ENCODE measurements around the gene EVI5.
A peak's percentile ranks its signal among the peaks of the same experiment; 100 is the strongest.

EVI5 gene

GRCh38 chr1:92487078-92487605 is 297.8 kb downstream of the EVI5 start:
- Histone ChIP-seq H3K9me3 (replicated peaks in 1 of 11) (0 out of 22 replicates have a peak, but pooled peaks cover 0 to 2% (median 0%) of the 10 kb centered on the region in 11 experiments), H3K9ac (peak overlapping the region in 10 of 11 experiments; percentile 57 to 93 (median 90); a peak in 19 of 22 replicates), H4K20me1 (peaks cover 0 to 17% (median 12%) of the 10 kb centered on the region in 11 experiments; a peak in 8 of 22 replicates), H3K4me3 (peak overlapping the region; percentile 68 to 90 (median 76)), H3K27me3 (peaks cover 14 to 52% (median 15%) of the 10 kb centered on the region in 11 experiments; a peak in 19 of 22 replicates), H3K27ac (peak overlapping the region in 8 of 11 experiments; percentile 84 to 94 (median 93); a peak in 16 of 22 replicates), H3K4me2 (peak overlapping the region; percentile 87 to 100 (median 99)), H3K36me3 (peaks cover 0 to 4% (median 0%) of the 10 kb centered on the region in 11 experiments; a peak in 5 of 22 replicates), H3K4me1 (peaks cover 14 to 42% (median 31%) of the 10 kb centered on the region in 10 experiments; a peak in 18 of 20 replicates)
- TF ChIP-seq Cebpa-rat (IDR thresholded peaks at IDR 0.05) = no peak

GRCh38 chr1:92486251-92487077 is 298.4 kb downstream of the EVI5 start, which contains the start of gene GFI1:
Gene GFI1 (minus strand): TSS chr1:92486925. CDS start chr1:92483487, 3,438 bp downstream.
- H4K20me1 ChIP-seq = peaks cover 0 to 19% (median 14%) of the 10 kb centered on the region in 11 experiments; a peak in 8 of 22 replicates
- H3K9me3 ChIP-seq (replicated peaks in 1 of 11) = peaks cover 0 to 8% (median under 1%) of the 10 kb centered on the region in 11 experiments; a peak in 11 of 22 replicates
- H3K4me2 ChIP-seq = peak within 1 kb of the TSS; percentile 97 to 100 (median 99)
- H3K4me1 ChIP-seq = peaks cover 14 to 48% (median 35%) of the 10 kb centered on the region in 10 experiments; a peak in 18 of 20 replicates
- TF ChIP-seq Cebpa-rat (IDR thresholded peaks at IDR 0.05) = no peak
- H3K4me3 ChIP-seq = peak within 1 kb of the TSS; percentile 68 to 90 (median 76)
- peaks cover 0 to 10% (median 6%) of the 10 kb centered on the region in 11 experiments; a peak in 18 of 22 replicates for H3K36me3 ChIP-seq
- peak within 1 kb of the TSS; percentile 70 to 93 (median 89) for H3K9ac ChIP-seq
- peak within 1 kb of the TSS in 10 of 11 experiments; percentile 20 to 94 (median 92); a peak in 19 of 22 replicates for H3K27ac ChIP-seq
- peaks cover 16 to 58% (median 20%) of the 10 kb centered on the region in 11 experiments; a peak in 19 of 22 replicates for H3K27me3 ChIP-seq

- TF ChIP-seq Cebpa-rat (IDR thresholded peaks at IDR 0.05) = no peak
- Histone ChIP-seq H4K20me1 (peaks cover 0 to 19% (median 14%) of the 10 kb centered on the region in 11 experiments; a peak in 8 of 22 replicates), H3K27ac (peak overlapping the region in 10 of 11 experiments; percentile 20 to 94 (median 92); a peak in 19 of 22 replicates), H3K27me3 (peaks cover 16 to 59% (median 20%) of the 10 kb centered on the region in 11 experiments; a peak in 19 of 22 replicates), H3K9ac (peak overlapping the region; percentile 70 to 93 (median 89)), H3K4me1 (peaks cover 14 to 48% (median 35%) of the 10 kb centered on the region in 10 experiments; a peak in 18 of 20 replicates), H3K36me3 (peaks cover 0 to 19% (median 14%) of the 10 kb centered on the region in 11 experiments; a peak in 18 of 22 replicates), H3K4me2 (peak overlapping the region; percentile 97 to 100 (median 99)), H3K4me3 (peak overlapping the region; percentile 68 to 90 (median 76)), H3K9me3 (replicated peaks in 1 of 11) (peaks cover 0 to 16% (median 9%) of the 10 kb centered on the region in 11 experiments; a peak in 14 of 22 replicates)
Observed at GRCh38 chr1:92485381-92486250, 299.3 kb downstream of the EVI5 start.

- Histone ChIP-seq H3K4me3 (peak overlapping the region; percentile 68 to 90 (median 76)), H3K27me3 (peaks cover 16 to 59% (median 20%) of the 10 kb centered on the region in 11 experiments; a peak in 19 of 22 replicates), H4K20me1 (peaks cover 0 to 19% (median 14%) of the 10 kb centered on the region in 11 experiments; a peak in 8 of 22 replicates), H3K36me3 (peaks cover 0 to 28% (median 23%) of the 10 kb centered on the region in 11 experiments; a peak in 18 of 22 replicates), H3K9ac (peak overlapping the region; percentile 70 to 93 (median 89); a peak in 21 of 22 replicates), H3K4me2 (peak overlapping the region; percentile 97 to 100 (median 99)), H3K27ac (peak overlapping the region in 9 of 11 experiments; percentile 63 to 94 (median 93); a peak in 18 of 22 replicates), H3K9me3 (replicated peaks in 1 of 11) (peaks cover 0 to 22% (median 14%) of the 10 kb centered on the region in 11 experiments; a peak in 14 of 22 replicates), H3K4me1 (peaks cover 14 to 52% (median 35%) of the 10 kb centered on the region in 10 experiments; a peak in 18 of 20 replicates)
- no peak for TF ChIP-seq Cebpa-rat (IDR thresholded peaks at IDR 0.05)
Observed at GRCh38 chr1:92484472-92485380, 300.2 kb downstream of the EVI5 start.

GRCh38 chr1:92483610-92484471 is 301.1 kb downstream of the EVI5 start:
- H4K20me1 ChIP-seq = peaks cover 0 to 19% (median 14%) of the 10 kb centered on the region in 11 experiments; a peak in 8 of 22 replicates
- peak overlapping the region; percentile 68 to 90 (median 76) for H3K4me3 ChIP-seq
- H3K27ac ChIP-seq = peak overlapping the region in 9 of 11 experiments; percentile 63 to 94 (median 93); a peak in 18 of 22 replicates
- peaks cover 14 to 59% (median 42%) of the 10 kb centered on the region in 10 experiments; a peak in 18 of 20 replicates for H3K4me1 ChIP-seq
- peaks cover 0 to 22% (median 14%) of the 10 kb centered on the region in 11 experiments; a peak in 14 of 22 replicates for H3K9me3 ChIP-seq (replicated peaks in 1 of 11)
- peaks cover 16 to 59% (median 20%) of the 10 kb centered on the region in 11 experiments; a peak in 19 of 22 replicates for H3K27me3 ChIP-seq
- H3K36me3 ChIP-seq = peaks cover 0 to 37% (median 32%) of the 10 kb centered on the region in 11 experiments; a peak in 18 of 22 replicates
- no peak for TF ChIP-seq Cebpa-rat (IDR thresholded peaks at IDR 0.05)
- H3K9ac ChIP-seq = peak overlapping the region; percentile 70 to 93 (median 89); a peak in 21 of 22 replicates
- peak overlapping the region; percentile 97 to 100 (median 99) for H3K4me2 ChIP-seq

Data from BLaER1 treated with 17β-estradiol and CSF1 and Interleukin-3, amounts not matched to agents 10 nM and 100 nM (cell line).